Fibroblast of lung (primary cell): ENCODE measurements around the gene NOSIP. TPM values are rescaled to one million over a fixed set of nuclear protein-coding genes. Genes with fewer than 3 reads are reported as not detected.

ENCODE experiments used
- DNase-seq, 2 donors: peaks; one replicate each; pipeline versions ENCODE4 v3.0.0 to v3.0.0-alpha.2; 2010; ENCODE audit warnings: low read depth in 2 of 2
- H2AFZ ChIP-seq: 2 replicates; pipeline ENCODE4 v1.5.1; 2012; ENCODE audit warnings: low read length, control low read depth, inconsistent platforms
- H3K27ac ChIP-seq: 2 replicates; pipeline ENCODE4 v1.5.1; 2011; ENCODE audit warnings: low read length, control low read depth; ENCODE audit not compliant: insufficient read depth
- H3K27me3 ChIP-seq: 2 replicates; pipeline ENCODE4 v1.5.1; 2011; ENCODE audit warnings: mild to moderate bottlenecking, low read length; ENCODE audit not compliant: control insufficient read depth, insufficient read depth
- H3K36me3 ChIP-seq: 2 replicates; pipeline ENCODE4 v1.5.1; 2011; ENCODE audit warnings: low read length; ENCODE audit not compliant: control insufficient read depth, insufficient read depth
- H3K4me1 ChIP-seq: 2 replicates; pipeline ENCODE4 v1.5.1; 2011; ENCODE audit warnings: low read length; ENCODE audit not compliant: control insufficient read depth, insufficient read depth; ENCODE audit errors: extremely low read depth
- H3K4me2 ChIP-seq: 2 replicates; pipeline ENCODE4 v1.5.1; 2011; ENCODE audit warnings: low read length, control low read depth; ENCODE audit not compliant: insufficient read depth; ENCODE audit errors: extremely low read depth
- H3K4me3 ChIP-seq, 4 experiments: fragments of 200-600 bp in 1 of 4; sonication (generic) in 1 of 4; replicated peaks in 1 of 4; 2 replicates each; pipeline ENCODE4 v1.5.1; 2011 to 2016; ENCODE audit warnings: low read length in 4 of 4, low read depth in 3 of 4, mild to moderate bottlenecking in 3 of 4, control low read depth in 2 of 4, inconsistent platforms in 1 of 4, mixed read lengths in 1 of 4; ENCODE audit not compliant: insufficient read depth in 1 of 4; ENCODE audit errors: control extremely low read depth in 1 of 4
- H3K79me2 ChIP-seq: 2 replicates; pipeline ENCODE4 v1.5.1; 2012; ENCODE audit warnings: mild to moderate bottlenecking, low read length, inconsistent platforms; ENCODE audit not compliant: control insufficient read depth, insufficient read depth
- H3K9ac ChIP-seq: 2 replicates; pipeline ENCODE4 v1.5.1; 2011; ENCODE audit warnings: mild to moderate bottlenecking, low read length, control low read depth; ENCODE audit not compliant: insufficient read depth
- H3K9me3 ChIP-seq: 2 replicates; pipeline ENCODE4 v1.5.1; 2012; ENCODE audit warnings: low read depth, low read length; ENCODE audit not compliant: control insufficient read depth, insufficient read depth
- H4K20me1 ChIP-seq: 2 replicates; pipeline ENCODE4 v1.5.1; 2011; ENCODE audit warnings: low read length; ENCODE audit not compliant: control insufficient read depth, insufficient read depth; ENCODE audit errors: extremely low read depth
- EZH2 ChIP-seq: IDR thresholded peaks from 2 replicates; pipeline ENCODE4 v1.5.1; 2012; ENCODE audit warnings: low read length, control low read depth, mild to moderate bottlenecking; ENCODE audit errors: missing control alignments
- polyA plus RNA-seq, 2 donors: library from polyadenylated mRNA; depleted of rRNA in 1 of 2; stranded (reverse) in 1 of 2; unstranded in 1 of 2; fragments of >200 nt; gene quantifications; 2 replicates each; pipeline ENCODE4 v1.2.1, GENCODE V29; 2011 to 2012; ENCODE audit warnings: missing spikeins in 1 of 2
- total RNA-seq: library from RNA; depleted of rRNA; stranded (reverse); fragments of >200 nt; gene quantifications from 2 replicates; pipeline ENCODE4 v1.2.1, GENCODE V29; 2014
- TF ChIP-seq, protein P1 (sequence below), 2 donors: IDR thresholded peaks in 1 of 2; conservative IDR thresholded peaks in 1 of 2; 1 replicate in 1 of 2; 2 replicates in 1 of 2; pipeline ENCODE4 v1.5.1; 2011 to 2012; ENCODE audit warnings: low read length in 2 of 2, control low read depth in 1 of 2, inconsistent platforms in 1 of 2, low read depth in 1 of 2, mild to moderate bottlenecking in 1 of 2

Gene NOSIP
- total and polyA plus RNA-seq, 2 donors (not counting 1 experiment from before 2014, with no cell fraction given) = 41.2 to 67.9 TPM

DNA sequence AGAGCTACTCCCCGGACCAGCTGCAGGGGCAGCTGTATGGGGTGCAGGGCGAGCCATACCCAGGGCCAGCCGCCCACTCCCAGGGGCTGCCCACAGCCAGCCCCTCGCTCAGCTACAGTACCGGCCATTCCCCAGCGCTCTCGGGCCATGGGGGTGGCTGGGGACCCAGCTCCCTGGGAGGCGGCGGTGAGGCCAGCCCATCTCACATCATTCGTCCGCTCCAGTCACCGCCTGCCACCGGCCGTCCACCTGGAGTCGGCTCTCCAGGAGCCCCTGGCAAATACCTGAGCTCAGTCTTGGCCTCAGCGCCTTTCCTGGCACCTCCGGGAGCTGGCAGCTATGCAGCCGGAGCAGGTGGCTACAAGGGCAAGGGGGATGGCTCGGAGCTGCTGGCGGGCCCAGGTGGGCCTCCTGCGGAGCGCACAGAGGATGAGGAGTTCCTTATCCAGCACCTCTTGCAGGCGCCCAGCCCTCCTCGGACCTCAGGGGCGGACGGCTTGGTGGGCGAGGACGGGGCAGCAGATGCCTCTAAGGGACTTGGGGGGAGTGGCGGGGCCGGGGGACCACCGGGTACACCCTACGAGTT, 15.6 kb upstream of the NOSIP start:
- no peaks in the 10 kb centered on the region for H3K9me3 ChIP-seq
- H3K27ac ChIP-seq = no peak overlapping the region
- peaks cover 24% of the 10 kb centered on the region for H3K79me2 ChIP-seq
- no peak overlapping the region for H2AFZ ChIP-seq
- TF ChIP-seq EZH2 = no peak
- TF ChIP-seq, protein P1, sequence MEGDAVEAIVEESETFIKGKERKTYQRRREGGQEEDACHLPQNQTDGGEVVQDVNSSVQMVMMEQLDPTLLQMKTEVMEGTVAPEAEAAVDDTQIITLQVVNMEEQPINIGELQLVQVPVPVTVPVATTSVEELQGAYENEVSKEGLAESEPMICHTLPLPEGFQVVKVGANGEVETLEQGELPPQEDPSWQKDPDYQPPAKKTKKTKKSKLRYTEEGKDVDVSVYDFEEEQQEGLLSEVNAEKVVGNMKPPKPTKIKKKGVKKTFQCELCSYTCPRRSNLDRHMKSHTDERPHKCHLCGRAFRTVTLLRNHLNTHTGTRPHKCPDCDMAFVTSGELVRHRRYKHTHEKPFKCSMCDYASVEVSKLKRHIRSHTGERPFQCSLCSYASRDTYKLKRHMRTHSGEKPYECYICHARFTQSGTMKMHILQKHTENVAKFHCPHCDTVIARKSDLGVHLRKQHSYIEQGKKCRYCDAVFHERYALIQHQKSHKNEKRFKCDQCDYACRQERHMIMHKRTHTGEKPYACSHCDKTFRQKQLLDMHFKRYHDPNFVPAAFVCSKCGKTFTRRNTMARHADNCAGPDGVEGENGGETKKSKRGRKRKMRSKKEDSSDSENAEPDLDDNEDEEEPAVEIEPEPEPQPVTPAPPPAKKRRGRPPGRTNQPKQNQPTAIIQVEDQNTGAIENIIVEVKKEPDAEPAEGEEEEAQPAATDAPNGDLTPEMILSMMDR (conservative IDR thresholded peaks at IDR 0.05 in 1 of 2, IDR thresholded peaks at IDR 0.05 in 1 of 2; ENCODE audit: low read depth in 1 of 2, low read length in 2 of 2) = no peak
- no peak overlapping the region for H3K4me3 ChIP-seq
- peaks cover 29% of the 10 kb centered on the region for H3K36me3 ChIP-seq
- no peaks in the 10 kb centered on the region for H3K27me3 ChIP-seq
- no peak overlapping the region for H3K4me2 ChIP-seq
- H4K20me1 ChIP-seq = no peaks in the 10 kb centered on the region
- peaks cover 2% of the 10 kb centered on the region for H3K4me1 ChIP-seq
- DNase-seq = no peak
- H3K9ac ChIP-seq = no peak overlapping the region

DNA sequence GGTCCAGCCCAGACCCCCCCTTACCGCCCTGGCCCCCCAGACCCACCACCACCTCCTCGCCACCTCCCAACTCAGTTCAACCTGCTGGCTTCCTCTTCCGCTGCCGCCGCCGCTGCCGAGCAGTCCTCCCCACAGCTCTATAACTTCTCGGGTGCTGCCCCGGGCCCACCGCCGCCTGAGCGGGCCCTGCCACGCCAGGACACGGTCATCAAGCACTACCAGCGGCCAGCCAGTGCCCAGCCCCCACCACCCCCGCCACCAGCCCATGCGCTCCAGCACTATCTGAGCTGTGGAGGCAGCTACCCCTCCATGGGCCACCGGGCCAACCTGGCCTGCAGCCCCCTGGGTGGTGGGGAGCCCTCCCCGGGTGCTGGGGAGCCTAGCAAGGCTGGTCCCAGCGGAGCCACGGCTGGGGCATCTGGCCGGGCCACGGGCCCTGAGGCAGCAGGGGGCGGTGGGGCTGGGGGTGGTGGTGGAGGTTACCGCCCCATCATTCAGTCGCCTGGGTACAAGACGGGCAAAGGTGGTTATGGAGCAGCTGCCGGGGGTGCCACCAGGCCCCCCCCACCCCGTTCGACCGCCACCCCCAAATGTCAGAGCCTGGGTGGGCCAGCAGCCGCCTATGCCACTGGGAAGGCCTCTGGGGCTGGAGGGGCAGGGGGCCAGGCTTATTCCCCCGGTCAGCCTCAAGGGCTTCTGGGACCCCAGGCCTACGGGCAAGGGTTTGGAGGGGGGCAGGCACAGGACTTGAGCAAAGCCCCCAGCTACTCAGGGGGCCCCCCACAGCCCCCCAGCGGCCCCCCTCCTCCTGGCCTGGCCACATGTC, 14.8 kb upstream of the NOSIP start:
- Histone ChIP-seq H4K20me1 (no peaks in the 10 kb centered on the region), H3K79me2 (peaks cover 25% of the 10 kb centered on the region), H2AFZ (no peak overlapping the region), H3K9me3 (no peaks in the 10 kb centered on the region), H3K36me3 (peaks cover 29% of the 10 kb centered on the region), H3K9ac (no peak overlapping the region), H3K4me1 (peaks cover 6% of the 10 kb centered on the region), H3K4me3 (no peak overlapping the region), H3K27ac (no peak overlapping the region), H3K27me3 (no peaks in the 10 kb centered on the region), H3K4me2 (no peak overlapping the region)
- no peak for TF ChIP-seq EZH2
- TF ChIP-seq, protein P1 (conservative IDR thresholded peaks at IDR 0.05 in 1 of 2, IDR thresholded peaks at IDR 0.05 in 1 of 2; ENCODE audit: low read depth in 1 of 2, low read length in 2 of 2) = no peak
- DNase-seq = no peak

DNA sequence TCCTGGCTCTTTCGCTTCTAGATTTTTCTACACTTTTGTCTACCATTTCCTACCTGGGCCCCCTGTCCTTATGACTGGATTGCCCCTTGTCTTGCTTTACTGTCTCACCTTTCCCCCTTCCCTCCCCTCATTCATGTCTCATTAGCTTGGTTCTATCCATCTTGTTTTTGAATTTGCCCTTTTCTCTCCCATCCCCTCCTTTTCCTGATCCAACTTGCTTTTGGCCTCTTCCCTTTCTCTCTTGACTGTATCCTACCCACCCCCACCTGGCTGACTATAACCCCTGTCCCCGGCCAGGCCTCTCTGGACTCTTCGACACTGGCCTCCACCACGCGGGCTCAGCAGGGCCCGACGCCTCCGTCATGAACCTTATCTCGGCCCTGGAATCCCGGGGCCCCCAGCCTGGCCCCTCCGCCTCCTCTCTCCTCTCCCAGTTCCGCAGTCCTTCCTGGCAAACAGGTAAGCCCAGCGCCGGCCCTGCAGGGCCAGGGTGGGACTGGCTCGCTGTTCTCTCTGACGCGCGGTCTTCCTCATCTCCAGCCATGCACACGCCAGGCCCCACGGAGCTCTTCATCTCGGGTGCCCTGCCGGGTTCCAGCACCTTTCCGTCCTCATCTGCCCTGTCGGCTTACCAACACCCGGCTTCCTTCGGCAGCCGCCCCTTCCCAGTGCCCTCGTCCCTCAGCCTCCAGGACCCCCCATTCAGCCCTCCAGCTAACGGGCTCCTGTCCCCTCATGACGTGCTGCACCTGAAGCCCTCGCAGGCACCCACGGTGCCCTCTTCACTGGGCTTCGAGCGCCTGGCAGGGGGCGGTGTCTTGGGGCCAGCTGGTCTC, 14.0 kb upstream of the NOSIP start:
- no peak for TF ChIP-seq EZH2
- TF ChIP-seq, protein P1 (conservative IDR thresholded peaks at IDR 0.05 in 1 of 2, IDR thresholded peaks at IDR 0.05 in 1 of 2; ENCODE audit: low read depth in 1 of 2, low read length in 2 of 2) = no peak
- H3K27me3 ChIP-seq = no peaks in the 10 kb centered on the region
- H3K4me1 ChIP-seq = peaks cover 6% of the 10 kb centered on the region
- no peak overlapping the region for H3K27ac ChIP-seq
- no peak overlapping the region for H3K4me3 ChIP-seq
- H3K9ac ChIP-seq = no peak overlapping the region
- no peaks in the 10 kb centered on the region for H3K9me3 ChIP-seq
- peaks cover 25% of the 10 kb centered on the region for H3K79me2 ChIP-seq
- no peak overlapping the region for H2AFZ ChIP-seq
- H3K36me3 ChIP-seq = peaks cover 28% of the 10 kb centered on the region
- no peaks in the 10 kb centered on the region for H4K20me1 ChIP-seq
- no peak overlapping the region for H3K4me2 ChIP-seq
- no peak for DNase-seq
